OCI-LY3 (cell line): ENCODE data around the gene CTXN2.

ENCODE experiments used
- H2AFZ ChIP-seq: fragments of 200-600, 300-600 bp; shearing (Covaris generic); 2 replicates; pipeline ENCODE4 v1.6.0; 2014; ENCODE audit warnings: antibody characterized with exemption, low read depth, low read length
- H3K27ac ChIP-seq: fragments of 200-600, 300-600 bp; sonication (generic); 2 replicates; pipeline ENCODE4 v1.5.1; 2014; ENCODE audit warnings: mild to moderate bottlenecking, low read length, moderate library complexity, mixed read lengths
- H3K27me3 ChIP-seq: fragments of 200-600, 300-600 bp; sonication (generic); 2 replicates; pipeline ENCODE4 v1.6.1; 2014; ENCODE audit warnings: low read depth, low read length, mixed read lengths
- H3K36me3 ChIP-seq: fragments of 200-600, 300-600 bp; sonication (generic); replicated peaks from 2 replicates; pipeline ENCODE3; 2014; ENCODE audit warnings: low read depth, low read length, mixed read lengths
- H3K4me1 ChIP-seq: fragments of 300-600, 200-600 bp; sonication (generic); 2 replicates; pipeline ENCODE4 v1.6.1; 2014; ENCODE audit warnings: low read length, mixed read lengths
- H3K4me2 ChIP-seq: fragments of 200-600, 300-600 bp; sonication (generic); 2 replicates; pipeline ENCODE4 v1.6.1; 2014; ENCODE audit warnings: low read length, mixed read lengths
- H3K4me3 ChIP-seq: fragments of 300-600, 200-600 bp; sonication (generic); 2 replicates; pipeline ENCODE4 v1.5.1; 2014; ENCODE audit warnings: antibody characterized with exemption, mild to moderate bottlenecking, low read length, moderate library complexity
- H3K79me2 ChIP-seq: fragments of 300-600, 200-600 bp; shearing (Covaris generic); 2 replicates; pipeline ENCODE4 v1.6.1; 2014; ENCODE audit warnings: mild to moderate bottlenecking, low read length, mixed read lengths
- H3K9ac ChIP-seq: fragments of 300-600, 200-600 bp; shearing (Covaris generic); 2 replicates; pipeline ENCODE4 v1.6.0; 2014; ENCODE audit warnings: mild to moderate bottlenecking, low read length, moderate library complexity
- H3K9me3 ChIP-seq: fragments of 200-600, 300-600 bp; shearing (Covaris generic); 2 replicates; pipeline ENCODE4 v1.6.1; 2014; ENCODE audit warnings: low read length, mixed read lengths; ENCODE audit not compliant: insufficient read depth
- H4K20me1 ChIP-seq: fragments of 200-600, 300-600 bp; sonication (generic); 2 replicates; pipeline ENCODE4 v1.6.1; 2016; ENCODE audit warnings: low read length, mixed read lengths; ENCODE audit not compliant: insufficient read depth
- EZH2phosphoT487 ChIP-seq: fragments of 200-600 bp; shearing (Covaris generic); IDR thresholded peaks from 2 replicates; pipeline ENCODE4 v1.6.1; 2018; ENCODE audit warnings: antibody characterized with exemption, mixed run types, low read depth
- TF ChIP-seq, protein P1 (sequence below): fragments of 200-600, 300-600 bp; sonication (generic); IDR thresholded peaks from 2 replicates; pipeline ENCODE4 v1.5.1; 2014; ENCODE audit warnings: antibody characterized with exemption, low read length, low read depth

The CTXN2 gene

DNA sequence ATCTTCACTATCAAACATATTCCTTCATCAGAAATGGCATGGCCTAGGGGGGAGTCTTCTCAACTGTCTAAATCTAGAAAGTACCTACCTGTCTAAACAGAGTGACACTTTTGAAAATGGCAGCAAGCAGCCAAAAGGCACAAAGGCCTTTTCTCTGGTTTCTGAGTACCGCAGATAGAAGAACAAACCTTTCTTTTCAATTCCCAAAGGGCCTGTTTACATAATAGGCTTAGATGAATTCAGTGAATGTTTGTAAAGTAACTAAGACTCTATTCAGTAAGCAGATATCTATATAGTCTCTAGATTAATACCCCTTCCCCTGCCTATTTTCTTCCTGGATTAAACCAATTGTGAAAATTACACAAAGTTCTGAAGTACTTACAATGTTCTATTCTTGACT lies 20.5 kb upstream of the CTXN2 start:
- Histone ChIP-seq H3K9me3 (no peaks in the 10 kb centered on the region), H3K4me2 (no peak overlapping the region), H3K27ac (no peak overlapping the region), H3K4me3 (no peak overlapping the region), H3K9ac (no peak overlapping the region), H4K20me1 (peaks cover 16% of the 10 kb centered on the region), H3K27me3 (no peaks in the 10 kb centered on the region), H3K36me3 (peaks cover 13% of the 10 kb centered on the region), H3K4me1 (peaks cover 14% of the 10 kb centered on the region), H2AFZ (no peak overlapping the region), H3K79me2 (peaks cover 58% of the 10 kb centered on the region)
- TF ChIP-seq, protein P1, sequence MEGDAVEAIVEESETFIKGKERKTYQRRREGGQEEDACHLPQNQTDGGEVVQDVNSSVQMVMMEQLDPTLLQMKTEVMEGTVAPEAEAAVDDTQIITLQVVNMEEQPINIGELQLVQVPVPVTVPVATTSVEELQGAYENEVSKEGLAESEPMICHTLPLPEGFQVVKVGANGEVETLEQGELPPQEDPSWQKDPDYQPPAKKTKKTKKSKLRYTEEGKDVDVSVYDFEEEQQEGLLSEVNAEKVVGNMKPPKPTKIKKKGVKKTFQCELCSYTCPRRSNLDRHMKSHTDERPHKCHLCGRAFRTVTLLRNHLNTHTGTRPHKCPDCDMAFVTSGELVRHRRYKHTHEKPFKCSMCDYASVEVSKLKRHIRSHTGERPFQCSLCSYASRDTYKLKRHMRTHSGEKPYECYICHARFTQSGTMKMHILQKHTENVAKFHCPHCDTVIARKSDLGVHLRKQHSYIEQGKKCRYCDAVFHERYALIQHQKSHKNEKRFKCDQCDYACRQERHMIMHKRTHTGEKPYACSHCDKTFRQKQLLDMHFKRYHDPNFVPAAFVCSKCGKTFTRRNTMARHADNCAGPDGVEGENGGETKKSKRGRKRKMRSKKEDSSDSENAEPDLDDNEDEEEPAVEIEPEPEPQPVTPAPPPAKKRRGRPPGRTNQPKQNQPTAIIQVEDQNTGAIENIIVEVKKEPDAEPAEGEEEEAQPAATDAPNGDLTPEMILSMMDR, result no peak
- TF ChIP-seq EZH2phosphoT487, result no peak

DNA sequence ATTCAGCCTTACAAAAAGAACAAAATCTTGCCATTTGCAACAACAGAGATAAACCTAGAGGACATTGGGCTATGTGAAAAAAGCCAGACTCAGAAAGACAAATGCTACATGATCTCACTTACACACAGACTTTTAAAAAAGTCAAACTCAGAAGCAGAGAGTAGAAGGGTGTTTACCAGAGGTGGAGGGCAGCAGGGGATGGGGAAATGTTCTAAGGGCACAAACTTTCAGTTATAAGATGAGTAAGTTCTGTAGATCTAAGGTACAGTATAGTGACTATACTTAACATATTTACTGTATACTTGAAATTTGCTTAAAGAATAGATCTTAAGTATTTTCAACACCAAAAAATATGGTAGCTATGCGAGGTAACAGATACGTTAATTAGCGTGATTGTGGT lies 16.3 kb upstream of the CTXN2 start:
- peaks cover 5% of the 10 kb centered on the region for H3K36me3 ChIP-seq
- no peak overlapping the region for H3K4me3 ChIP-seq
- peak overlapping the region; percentile 43 for H3K4me2 ChIP-seq
- H3K9me3 ChIP-seq, result no peaks in the 10 kb centered on the region
- no peak overlapping the region for H2AFZ ChIP-seq
- H3K4me1 ChIP-seq, result peaks cover 24% of the 10 kb centered on the region
- peak overlapping the region; percentile 5; the same call in 1 of the 2 replicates for H3K27ac ChIP-seq
- H3K9ac ChIP-seq, result no peak overlapping the region
- H3K79me2 ChIP-seq, result peaks cover 75% of the 10 kb centered on the region
- peaks cover 21% of the 10 kb centered on the region for H4K20me1 ChIP-seq
- H3K27me3 ChIP-seq, result no peaks in the 10 kb centered on the region
- TF ChIP-seq, protein P1, result no peak
- no peak for TF ChIP-seq EZH2phosphoT487

DNA sequence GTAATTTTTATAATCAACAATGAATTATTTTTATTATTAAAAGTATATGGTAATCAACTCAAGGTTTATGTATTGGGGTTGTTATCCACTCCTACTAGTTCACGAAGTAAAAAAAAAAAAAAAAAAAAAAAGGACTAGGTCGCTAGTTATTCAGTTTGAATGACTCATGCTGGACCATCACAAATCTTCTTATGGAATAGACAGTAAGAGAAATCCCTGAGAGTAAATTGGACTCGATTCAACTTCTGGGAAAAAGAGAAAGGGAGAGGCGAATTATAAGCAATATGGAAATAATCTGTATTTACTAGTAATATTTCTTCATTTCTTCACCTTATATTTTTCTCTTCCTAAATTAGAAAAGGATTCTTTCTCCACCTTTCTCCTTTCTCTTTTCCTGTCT lies 15.4 kb upstream of the CTXN2 start:
- Histone ChIP-seq H3K4me1 (peaks cover 24% of the 10 kb centered on the region), H3K9me3 (no peaks in the 10 kb centered on the region), H3K36me3 (peaks cover 5% of the 10 kb centered on the region), H2AFZ (no peak overlapping the region), H4K20me1 (peaks cover 21% of the 10 kb centered on the region), H3K27me3 (no peaks in the 10 kb centered on the region), H3K4me2 (peak overlapping the region; percentile 75; the same call in 1 of the 2 replicates), H3K9ac (no peak overlapping the region), H3K79me2 (peaks cover 65% of the 10 kb centered on the region), H3K4me3 (peak overlapping the region; percentile 89), H3K27ac (no peak overlapping the region)
- TF ChIP-seq EZH2phosphoT487, result no peak
- TF ChIP-seq, protein P1, result no peak

DNA sequence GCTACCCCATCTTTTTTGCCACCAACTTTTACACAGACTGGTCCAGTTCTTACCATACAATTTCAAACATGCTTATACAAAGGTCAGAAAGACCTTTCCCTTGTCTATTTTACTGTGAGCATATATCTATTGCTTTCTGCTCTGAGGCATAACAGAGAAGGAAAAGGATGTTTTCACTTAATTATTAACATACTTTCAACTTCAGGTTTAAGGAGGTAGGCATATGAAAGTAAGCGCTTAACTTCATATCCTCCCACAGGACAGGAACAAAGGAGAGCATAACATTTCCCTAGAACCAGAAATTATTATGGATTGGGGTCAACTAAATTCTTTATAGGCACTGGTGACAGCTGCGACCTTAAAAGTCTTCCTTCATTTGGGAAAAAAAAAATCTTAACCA lies 14.5 kb upstream of the CTXN2 start:
- Histone ChIP-seq H3K9me3 (no peaks in the 10 kb centered on the region), H3K27ac (0 out of 2 replicates have a peak overlapping the region, but pooled peaks have one; percentile 45), H3K79me2 (peaks cover 58% of the 10 kb centered on the region), H3K4me1 (peaks cover 24% of the 10 kb centered on the region), H3K36me3 (peaks cover 5% of the 10 kb centered on the region), H3K4me2 (peak overlapping the region; percentile 75), H4K20me1 (peaks cover 21% of the 10 kb centered on the region), H3K4me3 (peak overlapping the region; percentile 89), H3K27me3 (peaks cover 1% of the 10 kb centered on the region; the same call in 1 of the 2 replicates), H3K9ac (peak overlapping the region; percentile 74), H2AFZ (no peak overlapping the region)
- TF ChIP-seq, protein P1, result no peak
- TF ChIP-seq EZH2phosphoT487, result no peak
